ENCODE results near the gene HSF2BP. TPM values are rescaled to one million over a fixed set of nuclear protein-coding genes. Genes with fewer than 3 reads are reported as not detected.

HSF2BP gene
- polyA plus RNA-seq, 1 of the 3 experiments (the other 2 are of a cell fraction), result 1.1 TPM

DNA sequence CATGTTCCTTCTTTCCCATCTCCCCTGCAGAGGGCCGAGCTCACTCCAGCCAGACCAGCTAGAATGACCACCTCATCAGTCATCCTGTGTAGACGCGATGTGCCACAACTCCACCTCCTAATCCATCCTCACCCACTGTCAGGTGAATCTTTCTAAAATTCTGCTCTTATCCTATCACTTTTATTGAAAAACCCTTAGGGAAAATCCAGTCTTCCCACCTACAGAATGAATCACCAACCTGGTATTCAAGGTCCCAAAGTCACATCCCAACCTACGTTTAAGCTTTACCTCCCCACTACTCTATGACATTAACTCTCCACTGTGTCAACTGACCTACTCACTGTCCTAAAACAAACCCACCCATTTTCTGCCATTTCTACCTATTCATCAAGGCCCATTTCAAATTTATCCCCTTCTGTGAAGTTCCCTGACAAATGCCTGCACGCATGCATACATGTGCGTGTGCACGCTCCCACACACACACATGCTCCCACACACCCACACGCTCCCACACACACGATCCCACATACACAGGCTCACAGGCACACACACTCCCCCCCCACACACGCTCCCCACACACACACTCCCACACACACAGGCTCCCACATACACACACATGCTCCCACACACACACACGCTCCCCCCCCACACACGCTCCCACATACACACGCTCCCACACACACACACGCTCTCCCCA, 27.7 kb downstream of the HSF2BP start:
- WGBS (ENCODE audit: low lambda C conversion rate), result 91% methylated on average over 14 of the region's 14 CpGs
- Histone ChIP-seq H3K36me3 (replicated peaks in 1 of 2; ENCODE audit: control insufficient read depth in 1 of 2, insufficient read depth in 2 of 2, low read length in 1 of 2) (no peaks in the 10 kb centered on the region), H3K27me3 (ENCODE audit: insufficient read depth) (no peaks in the 10 kb centered on the region), H3K4me1 (ENCODE audit: control insufficient read depth in 1 of 2, insufficient read depth in 2 of 2, low read depth in 1 of 2, low read length in 1 of 2) (no peaks in the 10 kb centered on the region), H4K20me1 (ENCODE audit: insufficient read depth) (no peaks in the 10 kb centered on the region), H3F3A (replicated peaks; ENCODE audit: insufficient read depth) (no peaks in the 10 kb centered on the region), H3K4me2 (no peak overlapping the region), H2AFZ (ENCODE audit: low read depth) (no peak overlapping the region), H3K4me3 (ENCODE audit: low read depth in 2 of 2, low read length in 1 of 2) (no peak overlapping the region), H3K27ac (ENCODE audit: low read depth in 2 of 2, low read length in 1 of 2) (no peak overlapping the region), H3K9ac (no peak overlapping the region), H3K9me2 (no peaks in the 10 kb centered on the region), H3K9me3 (no peaks in the 10 kb centered on the region), H3K79me2 (ENCODE audit: insufficient read depth) (no peaks in the 10 kb centered on the region)
- no peak for DNase-seq
- CTCF ChIA-PET, result no interaction called here
- POLR2A ChIA-PET, result no interaction called here
- TF ChIP-seq, protein P1, sequence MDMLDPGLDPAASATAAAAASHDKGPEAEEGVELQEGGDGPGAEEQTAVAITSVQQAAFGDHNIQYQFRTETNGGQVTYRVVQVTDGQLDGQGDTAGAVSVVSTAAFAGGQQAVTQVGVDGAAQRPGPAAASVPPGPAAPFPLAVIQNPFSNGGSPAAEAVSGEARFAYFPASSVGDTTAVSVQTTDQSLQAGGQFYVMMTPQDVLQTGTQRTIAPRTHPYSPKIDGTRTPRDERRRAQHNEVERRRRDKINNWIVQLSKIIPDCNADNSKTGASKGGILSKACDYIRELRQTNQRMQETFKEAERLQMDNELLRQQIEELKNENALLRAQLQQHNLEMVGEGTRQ (IDR thresholded peaks at IDR 0.05; ENCODE audit: borderline replicate concordance, low read depth, low read length), result no peak
- TF ChIP-seq RFX5 (IDR thresholded peaks at IDR 0.05; ENCODE audit: low read length), result no peak
- TF ChIP-seq, protein P2, sequence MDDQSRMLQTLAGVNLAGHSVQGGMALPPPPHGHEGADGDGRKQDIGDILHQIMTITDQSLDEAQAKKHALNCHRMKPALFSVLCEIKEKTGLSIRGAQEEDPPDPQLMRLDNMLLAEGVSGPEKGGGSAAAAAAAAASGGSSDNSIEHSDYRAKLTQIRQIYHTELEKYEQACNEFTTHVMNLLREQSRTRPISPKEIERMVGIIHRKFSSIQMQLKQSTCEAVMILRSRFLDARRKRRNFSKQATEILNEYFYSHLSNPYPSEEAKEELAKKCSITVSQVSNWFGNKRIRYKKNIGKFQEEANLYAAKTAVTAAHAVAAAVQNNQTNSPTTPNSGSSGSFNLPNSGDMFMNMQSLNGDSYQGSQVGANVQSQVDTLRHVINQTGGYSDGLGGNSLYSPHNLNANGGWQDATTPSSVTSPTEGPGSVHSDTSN (IDR thresholded peaks at IDR 0.05), result no peak
- no peak for TF ChIP-seq FOXM1 (IDR thresholded peaks at IDR 0.05; ENCODE audit: low read depth)
- TF ChIP-seq, protein P3, sequence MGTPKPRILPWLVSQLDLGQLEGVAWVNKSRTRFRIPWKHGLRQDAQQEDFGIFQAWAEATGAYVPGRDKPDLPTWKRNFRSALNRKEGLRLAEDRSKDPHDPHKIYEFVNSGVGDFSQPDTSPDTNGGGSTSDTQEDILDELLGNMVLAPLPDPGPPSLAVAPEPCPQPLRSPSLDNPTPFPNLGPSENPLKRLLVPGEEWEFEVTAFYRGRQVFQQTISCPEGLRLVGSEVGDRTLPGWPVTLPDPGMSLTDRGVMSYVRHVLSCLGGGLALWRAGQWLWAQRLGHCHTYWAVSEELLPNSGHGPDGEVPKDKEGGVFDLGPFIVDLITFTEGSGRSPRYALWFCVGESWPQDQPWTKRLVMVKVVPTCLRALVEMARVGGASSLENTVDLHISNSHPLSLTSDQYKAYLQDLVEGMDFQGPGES (IDR thresholded peaks at IDR 0.05; ENCODE audit: low read depth, low read length), result no peak
- TF ChIP-seq, protein P4, sequence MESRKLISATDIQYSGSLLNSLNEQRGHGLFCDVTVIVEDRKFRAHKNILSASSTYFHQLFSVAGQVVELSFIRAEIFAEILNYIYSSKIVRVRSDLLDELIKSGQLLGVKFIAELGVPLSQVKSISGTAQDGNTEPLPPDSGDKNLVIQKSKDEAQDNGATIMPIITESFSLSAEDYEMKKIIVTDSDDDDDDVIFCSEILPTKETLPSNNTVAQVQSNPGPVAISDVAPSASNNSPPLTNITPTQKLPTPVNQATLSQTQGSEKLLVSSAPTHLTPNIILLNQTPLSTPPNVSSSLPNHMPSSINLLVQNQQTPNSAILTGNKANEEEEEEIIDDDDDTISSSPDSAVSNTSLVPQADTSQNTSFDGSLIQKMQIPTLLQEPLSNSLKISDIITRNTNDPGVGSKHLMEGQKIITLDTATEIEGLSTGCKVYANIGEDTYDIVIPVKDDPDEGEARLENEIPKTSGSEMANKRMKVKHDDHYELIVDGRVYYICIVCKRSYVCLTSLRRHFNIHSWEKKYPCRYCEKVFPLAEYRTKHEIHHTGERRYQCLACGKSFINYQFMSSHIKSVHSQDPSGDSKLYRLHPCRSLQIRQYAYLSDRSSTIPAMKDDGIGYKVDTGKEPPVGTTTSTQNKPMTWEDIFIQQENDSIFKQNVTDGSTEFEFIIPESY (IDR thresholded peaks at IDR 0.05; ENCODE audit: borderline replicate concordance, low read depth), result no peak
- TF ChIP-seq, protein P5, sequence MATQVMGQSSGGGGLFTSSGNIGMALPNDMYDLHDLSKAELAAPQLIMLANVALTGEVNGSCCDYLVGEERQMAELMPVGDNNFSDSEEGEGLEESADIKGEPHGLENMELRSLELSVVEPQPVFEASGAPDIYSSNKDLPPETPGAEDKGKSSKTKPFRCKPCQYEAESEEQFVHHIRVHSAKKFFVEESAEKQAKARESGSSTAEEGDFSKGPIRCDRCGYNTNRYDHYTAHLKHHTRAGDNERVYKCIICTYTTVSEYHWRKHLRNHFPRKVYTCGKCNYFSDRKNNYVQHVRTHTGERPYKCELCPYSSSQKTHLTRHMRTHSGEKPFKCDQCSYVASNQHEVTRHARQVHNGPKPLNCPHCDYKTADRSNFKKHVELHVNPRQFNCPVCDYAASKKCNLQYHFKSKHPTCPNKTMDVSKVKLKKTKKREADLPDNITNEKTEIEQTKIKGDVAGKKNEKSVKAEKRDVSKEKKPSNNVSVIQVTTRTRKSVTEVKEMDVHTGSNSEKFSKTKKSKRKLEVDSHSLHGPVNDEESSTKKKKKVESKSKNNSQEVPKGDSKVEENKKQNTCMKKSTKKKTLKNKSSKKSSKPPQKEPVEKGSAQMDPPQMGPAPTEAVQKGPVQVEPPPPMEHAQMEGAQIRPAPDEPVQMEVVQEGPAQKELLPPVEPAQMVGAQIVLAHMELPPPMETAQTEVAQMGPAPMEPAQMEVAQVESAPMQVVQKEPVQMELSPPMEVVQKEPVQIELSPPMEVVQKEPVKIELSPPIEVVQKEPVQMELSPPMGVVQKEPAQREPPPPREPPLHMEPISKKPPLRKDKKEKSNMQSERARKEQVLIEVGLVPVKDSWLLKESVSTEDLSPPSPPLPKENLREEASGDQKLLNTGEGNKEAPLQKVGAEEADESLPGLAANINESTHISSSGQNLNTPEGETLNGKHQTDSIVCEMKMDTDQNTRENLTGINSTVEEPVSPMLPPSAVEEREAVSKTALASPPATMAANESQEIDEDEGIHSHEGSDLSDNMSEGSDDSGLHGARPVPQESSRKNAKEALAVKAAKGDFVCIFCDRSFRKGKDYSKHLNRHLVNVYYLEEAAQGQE (IDR thresholded peaks at IDR 0.05; ENCODE audit: low read depth, low read length), result no peak
- TF ChIP-seq RAD21 (IDR thresholded peaks at IDR 0.05; ENCODE audit: low read length), result no peak
- no peak for TF ChIP-seq MEF2A (IDR thresholded peaks at IDR 0.05; ENCODE audit: borderline replicate concordance, low read depth)
- no peak for TF ChIP-seq NRF1 (IDR thresholded peaks at IDR 0.05; ENCODE audit: low read depth, low read length)
- no peak for TF ChIP-seq TEAD4 (IDR thresholded peaks at IDR 0.05; ENCODE audit: borderline replicate concordance, insufficient read depth)
- no peak for TF ChIP-seq CHD2 (IDR thresholded peaks at IDR 0.05; ENCODE audit: low read length, partially characterized antibody)
- TF ChIP-seq GABPA (IDR thresholded peaks at IDR 0.05; ENCODE audit: low read depth), result no peak
- TF ChIP-seq, protein P6, sequence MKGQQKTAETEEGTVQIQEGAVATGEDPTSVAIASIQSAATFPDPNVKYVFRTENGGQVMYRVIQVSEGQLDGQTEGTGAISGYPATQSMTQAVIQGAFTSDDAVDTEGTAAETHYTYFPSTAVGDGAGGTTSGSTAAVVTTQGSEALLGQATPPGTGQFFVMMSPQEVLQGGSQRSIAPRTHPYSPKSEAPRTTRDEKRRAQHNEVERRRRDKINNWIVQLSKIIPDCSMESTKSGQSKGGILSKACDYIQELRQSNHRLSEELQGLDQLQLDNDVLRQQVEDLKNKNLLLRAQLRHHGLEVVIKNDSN (IDR thresholded peaks at IDR 0.05; ENCODE audit: borderline replicate concordance, low read depth), result no peak
- no peak for TF ChIP-seq NFIC (IDR thresholded peaks at IDR 0.05; ENCODE audit: borderline replicate concordance)
